Measurements from ENCODE around the gene UVRAG.

DNA sequence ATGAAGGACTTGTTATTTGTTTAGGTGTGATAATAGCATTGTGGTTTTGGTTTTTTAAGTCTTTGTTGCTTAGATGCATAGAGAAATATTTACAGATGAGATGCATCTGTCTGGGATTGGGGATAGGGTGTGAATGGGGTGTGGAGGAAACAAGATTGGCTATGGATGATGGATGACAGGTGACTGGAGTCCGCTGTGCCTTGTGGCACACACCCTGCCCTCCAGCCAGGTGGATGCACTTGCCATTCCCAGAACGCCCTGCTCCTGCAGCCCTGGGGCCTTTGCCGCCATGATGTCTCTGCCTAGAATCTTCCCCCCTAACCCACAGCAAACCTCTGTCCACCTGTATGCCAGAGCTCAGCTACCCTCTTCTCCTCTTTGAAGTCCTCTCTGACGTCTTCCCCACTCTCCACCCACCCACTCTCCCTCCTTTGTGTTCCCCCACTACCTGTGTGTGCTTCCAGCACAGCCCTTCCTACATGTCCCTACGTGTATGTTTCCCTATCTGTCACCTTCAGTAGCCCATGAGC lies 336.6 kb downstream of the UVRAG start:
- TF ChIP-seq CTCF (IDR thresholded peaks at IDR 0.05; ENCODE audit: low read length) (no peak), EZH2 (IDR thresholded peaks at IDR 0.05; ENCODE audit: borderline replicate concordance, low read length) (no peak)

Data from OCI-LY1 (cell line).